Uterus (tissue), 4 donors: ENCODE measurements around the gene RIPK4. TPM values are rescaled to one million over a fixed set of nuclear protein-coding genes. Genes with fewer than 3 reads are reported as not detected.

Experiments used
- DNase-seq, 2 donors: peaks; one replicate each; pipeline ENCODE4 v3.0.0-alpha.2; 2019 to 2020
- H3K27ac ChIP-seq, 2 donors: fragments of 200-600 bp; sonication (generic); 1 replicate in 1 of 2; 2 replicates in 1 of 2; pipeline ENCODE4 v1.5.1; 2016 to 2018
- H3K27me3 ChIP-seq, 2 donors: fragments of 200-600 bp; sonication (generic); one replicate each; pipeline ENCODE4 v1.5.1; 2018 to 2019; ENCODE audit warnings: control low read depth in 1 of 2
- H3K36me3 ChIP-seq, 2 donors: fragments of 200-600 bp; sonication (generic); one replicate each; pipeline ENCODE4 v1.5.1; 2019; ENCODE audit warnings: control low read depth in 1 of 2
- H3K4me1 ChIP-seq, 2 donors: fragments of 200-600 bp; sonication (generic); one replicate each; pipeline ENCODE4 v1.5.1; 2018 to 2019; ENCODE audit warnings: control low read depth in 1 of 2
- H3K4me3 ChIP-seq, 2 donors: fragments of 200-600 bp; sonication (generic); 1 replicate in 1 of 2; 2 replicates in 1 of 2; pipeline ENCODE4 v1.5.1; 2018 to 2019; ENCODE audit warnings: mild to moderate bottlenecking in 1 of 2
- H3K9me3 ChIP-seq, 2 donors: fragments of 200-600 bp; sonication (generic); one replicate each; pipeline ENCODE4 v1.5.1; 2019; ENCODE audit warnings: control low read depth in 1 of 2
- CTCF ChIP-seq, 4 experiments: fragments of 200-600 bp in 2 of 4; fragments of 450-650 bp in 2 of 4; sonication (generic) in 2 of 4; IDR thresholded peaks; one replicate each; pipeline ENCODE4 v1.5.1; 2016 to 2019; ENCODE audit warnings: antibody characterized with exemption in 4 of 4, mild to moderate bottlenecking in 2 of 4, moderate library complexity in 1 of 4
- POLR2A ChIP-seq, 2 donors: fragments of 450-650 bp; IDR thresholded peaks; one replicate each; pipeline ENCODE4 v1.6.1; 2016; ENCODE audit warnings: antibody characterized with exemption in 2 of 2, mild to moderate bottlenecking in 1 of 2, moderate library complexity in 1 of 2
- intact Hi-C: fragments of 100-400 bp; cut with DNase I; formaldehyde crosslinking; loops from one replicate; pipeline ENCODE4 v1.15.1; 2023; ENCODE audit warnings: low total_unique reads
- total RNA-seq, 4 donors: library from RNA; depleted of rRNA in 3 of 4; stranded (reverse); fragments of >200 nt in 3 of 4; gene quantifications; one replicate each; pipeline versions ENCODE4 v1.1.0 to v1.2.4, GENCODE V29; 2014 to 2023
- donor health status: DM: yes; HTN: yes; CAD: no.

RIPK4 gene
- total RNA-seq, 4 donors from 2014 or later: 0.29 to 9.7 TPM; not detected in 2

- no peaks in the 10 kb centered on the region for H3K36me3 ChIP-seq
- peaks cover 0 to 5% of the 10 kb centered on the region in 2 donors for H3K4me1 ChIP-seq
- peaks cover 14 to 52% of the 10 kb centered on the region in 2 donors for H3K27me3 ChIP-seq
- no peak for TF ChIP-seq POLR2A (IDR thresholded peaks at IDR 0.05)
- no peak for TF ChIP-seq CTCF (IDR thresholded peaks at IDR 0.05)
- no peak for DNase-seq
- no peaks in the 10 kb centered on the region for H3K9me3 ChIP-seq
- intact Hi-C loops: no loop called here
- no peak overlapping the region for H3K27ac ChIP-seq
- H3K4me3 ChIP-seq: no peak overlapping the region
Observed at GRCh38 chr21:41769521-41769920, 2.7 kb upstream of the RIPK4 start.

DNA sequence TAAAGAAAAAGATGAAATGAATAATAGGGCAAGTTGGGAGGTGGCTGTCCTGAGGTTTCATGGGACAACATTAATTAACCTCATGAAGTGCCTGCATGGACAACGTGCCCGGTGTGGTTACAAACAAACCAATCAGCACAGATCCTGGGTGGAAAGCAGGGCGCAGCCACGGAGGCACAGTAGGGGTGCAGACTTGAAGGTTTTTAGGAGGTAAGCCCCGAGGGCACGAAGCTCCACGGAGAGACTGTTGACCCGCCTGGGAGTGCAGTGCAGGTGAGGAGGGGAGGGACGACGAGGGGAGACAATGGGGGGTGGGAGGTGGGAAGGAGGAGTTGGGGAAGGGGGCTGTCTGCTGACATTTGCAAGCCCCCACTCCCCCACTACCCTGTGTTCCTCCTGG is 2.3 kb upstream of the RIPK4 start:
- intact Hi-C loops: no loop called here
- Histone ChIP-seq H3K27ac (no peak overlapping the region), H3K9me3 (no peaks in the 10 kb centered on the region), H3K27me3 (peaks cover 14 to 50% of the 10 kb centered on the region in 2 donors), H3K4me1 (peaks cover 0 to 5% of the 10 kb centered on the region in 2 donors), H3K36me3 (no peaks in the 10 kb centered on the region), H3K4me3 (peak overlapping the region in 1 of 2 donors; percentile 2)
- DNase-seq: no peak
- TF ChIP-seq CTCF (IDR thresholded peaks at IDR 0.05): no peak
- no peak for TF ChIP-seq POLR2A (IDR thresholded peaks at IDR 0.05)

DNA sequence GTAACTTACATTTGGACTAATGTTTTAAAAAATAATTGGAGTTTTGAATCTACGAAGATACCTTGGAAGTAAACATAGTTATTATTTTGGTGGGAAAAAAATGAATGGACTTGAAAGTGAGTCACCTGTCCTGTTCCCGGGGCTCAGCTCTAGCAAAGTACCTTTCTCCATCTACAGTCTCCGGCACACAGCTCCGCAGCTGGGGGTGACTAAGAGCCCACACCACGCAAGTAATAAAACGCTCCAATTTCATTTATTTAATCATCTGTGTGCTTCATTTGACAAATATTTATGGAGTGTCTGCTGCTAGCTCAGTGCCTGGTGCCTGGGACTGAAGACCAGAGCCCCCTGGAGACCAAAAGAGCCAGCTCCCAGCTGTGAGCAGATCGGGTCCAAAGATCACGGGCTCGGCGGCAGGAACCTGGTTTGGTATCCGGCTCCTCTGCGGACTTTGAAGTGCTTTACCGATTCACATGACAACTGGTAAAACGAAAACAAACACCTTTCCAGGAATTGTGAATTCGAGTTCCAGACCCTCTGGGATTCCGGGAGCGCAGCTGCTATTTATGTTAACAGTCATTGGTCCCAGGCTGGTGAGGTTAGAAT is 1.7 kb upstream of the RIPK4 start:
- intact Hi-C loops: no loop called here
- H3K27me3 ChIP-seq: peaks cover 14 to 49% of the 10 kb centered on the region in 2 donors
- DNase-seq: no peak
- H3K4me3 ChIP-seq: peak overlapping the region in 1 of 2 donors; percentile 2
- TF ChIP-seq CTCF (IDR thresholded peaks at IDR 0.05) (no peak), POLR2A (IDR thresholded peaks at IDR 0.05) (no peak)
- no peaks in the 10 kb centered on the region for H3K36me3 ChIP-seq
- no peaks in the 10 kb centered on the region for H3K9me3 ChIP-seq
- H3K27ac ChIP-seq: no peak overlapping the region
- peaks cover 0 to 5% of the 10 kb centered on the region in 2 donors for H3K4me1 ChIP-seq

DNA sequence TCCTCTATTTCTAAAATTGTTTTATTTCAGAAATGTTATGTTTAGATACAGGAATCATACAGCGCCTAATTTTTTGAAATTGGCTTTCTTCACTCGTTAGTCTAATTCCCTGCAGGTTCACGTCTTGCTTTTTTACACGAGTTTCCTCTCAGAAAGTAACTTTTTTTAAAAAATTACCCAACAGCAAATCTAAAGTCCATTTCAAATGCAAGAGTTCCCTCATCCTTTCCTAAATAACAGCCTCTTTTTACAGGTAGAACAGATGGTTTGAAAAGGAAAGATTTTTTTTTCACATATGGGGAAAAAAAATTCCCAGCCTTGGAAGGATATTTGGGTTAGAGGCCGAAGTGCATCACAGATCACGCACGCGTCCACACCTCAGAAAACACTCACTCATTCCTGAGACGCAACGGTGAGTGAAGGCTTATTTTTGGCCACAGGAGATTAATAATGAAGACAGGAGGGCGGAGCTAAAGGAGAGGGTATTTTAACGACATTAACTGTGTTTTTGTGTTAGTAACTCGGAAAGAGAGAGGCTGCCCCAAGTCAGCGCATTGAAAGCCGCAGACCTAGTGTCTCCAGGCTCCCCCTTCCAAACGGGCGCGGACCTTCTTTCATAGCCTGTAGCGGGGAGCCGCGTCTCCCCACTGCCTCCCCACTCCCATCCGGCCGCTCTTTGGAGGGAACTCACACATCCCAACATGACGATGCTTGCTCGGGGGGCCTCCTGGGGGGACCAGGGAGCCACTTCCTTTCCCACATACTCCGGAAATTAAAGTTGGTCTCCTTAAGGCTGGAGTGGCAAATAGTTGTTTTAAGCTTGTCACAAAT is 969 bp upstream of the RIPK4 start:
- peaks cover 14 to 49% of the 10 kb centered on the region in 2 donors for H3K27me3 ChIP-seq
- no peaks in the 10 kb centered on the region for H3K9me3 ChIP-seq
- DNase-seq: no peak
- H3K4me1 ChIP-seq: peaks cover 0 to 5% of the 10 kb centered on the region in 2 donors
- H3K36me3 ChIP-seq: no peaks in the 10 kb centered on the region
- H3K4me3 ChIP-seq: no peak overlapping the region
- no peak overlapping the region for H3K27ac ChIP-seq
- intact Hi-C loops: no loop called here
- TF ChIP-seq POLR2A (IDR thresholded peaks at IDR 0.05): no peak
- TF ChIP-seq CTCF (IDR thresholded peaks at IDR 0.05): no peak
